ENCODE measurements around the gene PIEZO1. TPM values are rescaled to one million over a fixed set of nuclear protein-coding genes. Genes with fewer than 3 reads are reported as not detected.
A peak's percentile ranks its signal among the peaks of the same experiment; 100 is the strongest.

The PIEZO1 gene
- total and polyA plus RNA-seq, 2 donors (not counting 1 experiment from before 2014, with no cell fraction given): 94.5 to 313 TPM

- peak; percentile 43 to 71 for DNase-seq (ENCODE audit: low read depth in 2 of 2)
- Histone ChIP-seq H3K4me2 (ENCODE audit: extremely low read depth, insufficient read depth, low read length) (no peak overlapping the region), H3K9me3 (ENCODE audit: control insufficient read depth, insufficient read depth, low read depth, low read length) (no peaks in the 10 kb centered on the region), H3K27me3 (ENCODE audit: control insufficient read depth, insufficient read depth, low read length) (no peaks in the 10 kb centered on the region), H3K27ac (ENCODE audit: insufficient read depth, low read length) (no peak overlapping the region), H3K36me3 (ENCODE audit: control insufficient read depth, insufficient read depth, low read length) (peaks cover 37% of the 10 kb centered on the region), H4K20me1 (ENCODE audit: control insufficient read depth, extremely low read depth, insufficient read depth, low read length) (peaks cover 1% of the 10 kb centered on the region), H3K4me1 (ENCODE audit: control insufficient read depth, extremely low read depth, insufficient read depth, low read length) (peaks cover 2% of the 10 kb centered on the region), H3K9ac (ENCODE audit: insufficient read depth, low read length) (no peak overlapping the region), H3K4me3 (replicated peaks in 1 of 4; ENCODE audit: control extremely low read depth in 1 of 4, insufficient read depth in 1 of 4, low read depth in 3 of 4, low read length in 4 of 4) (no peak overlapping the region), H3K79me2 (ENCODE audit: control insufficient read depth, insufficient read depth, low read length) (peaks cover 31% of the 10 kb centered on the region), H2AFZ (ENCODE audit: low read length) (no peak overlapping the region)
- no peak for TF ChIP-seq EZH2 (IDR thresholded peaks at IDR 0.05; ENCODE audit: low read length, missing control alignments)
- TF ChIP-seq CTCF (conservative IDR thresholded peaks at IDR 0.05 in 1 of 2, IDR thresholded peaks at IDR 0.05 in 1 of 2; ENCODE audit: low read depth in 1 of 2, low read length in 2 of 2): peak; percentile 69 to 85
Measured at GRCh38 chr16:88743693-88744576, 41.1 kb downstream of the PIEZO1 start.

DNA sequence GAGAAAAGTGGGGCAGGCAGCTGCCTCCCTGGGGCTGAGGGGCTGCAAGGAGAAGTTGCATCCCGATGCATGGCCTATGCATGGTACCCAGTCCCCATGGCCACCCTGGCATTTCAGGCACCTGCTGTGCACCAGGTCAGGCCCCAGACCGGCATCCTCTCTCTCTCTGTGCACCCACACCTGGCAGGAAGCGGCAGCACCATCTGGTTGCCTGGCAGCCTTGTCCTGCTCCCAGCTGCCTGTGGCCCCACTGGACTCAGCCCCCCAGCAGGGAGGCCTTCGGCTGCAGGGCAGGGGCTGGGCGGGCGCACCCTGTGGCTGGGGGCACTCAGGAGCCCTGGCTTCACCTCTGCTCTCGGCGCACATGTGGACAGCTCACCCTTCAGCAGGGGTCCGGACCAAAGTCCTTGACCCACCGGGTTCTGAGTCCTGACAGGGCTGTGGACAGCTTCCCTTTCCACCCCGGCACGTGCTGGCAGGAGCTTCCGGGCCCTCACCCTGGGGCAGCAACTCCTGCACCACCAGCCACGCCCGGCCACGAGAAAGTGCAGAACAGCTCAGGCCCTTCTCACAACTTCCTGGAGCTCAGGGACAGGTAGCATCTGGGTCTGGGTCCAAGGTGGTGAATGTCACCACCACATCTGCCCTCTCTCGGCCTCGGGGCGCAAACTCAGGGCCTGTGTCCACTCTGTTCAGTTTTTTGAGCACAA lies 42.0 kb downstream of the PIEZO1 start:
- Histone ChIP-seq H3K9ac (ENCODE audit: insufficient read depth, low read length) (no peak overlapping the region), H2AFZ (ENCODE audit: low read length) (no peak overlapping the region), H3K27me3 (ENCODE audit: control insufficient read depth, insufficient read depth, low read length) (no peaks in the 10 kb centered on the region), H3K4me3 (replicated peaks in 1 of 4; ENCODE audit: control extremely low read depth in 1 of 4, insufficient read depth in 1 of 4, low read depth in 3 of 4, low read length in 4 of 4) (no peak overlapping the region), H3K4me2 (ENCODE audit: extremely low read depth, insufficient read depth, low read length) (no peak overlapping the region), H3K4me1 (ENCODE audit: control insufficient read depth, extremely low read depth, insufficient read depth, low read length) (peaks cover 2% of the 10 kb centered on the region), H3K9me3 (ENCODE audit: control insufficient read depth, insufficient read depth, low read depth, low read length) (no peaks in the 10 kb centered on the region), H3K36me3 (ENCODE audit: control insufficient read depth, insufficient read depth, low read length) (peaks cover 35% of the 10 kb centered on the region), H3K27ac (ENCODE audit: insufficient read depth, low read length) (no peak overlapping the region), H4K20me1 (ENCODE audit: control insufficient read depth, extremely low read depth, insufficient read depth, low read length) (peaks cover 1% of the 10 kb centered on the region), H3K79me2 (ENCODE audit: control insufficient read depth, insufficient read depth, low read length) (peaks cover 26% of the 10 kb centered on the region)
- TF ChIP-seq EZH2 (IDR thresholded peaks at IDR 0.05; ENCODE audit: low read length, missing control alignments): no peak
- no peak for TF ChIP-seq CTCF (conservative IDR thresholded peaks at IDR 0.05 in 1 of 2, IDR thresholded peaks at IDR 0.05 in 1 of 2; ENCODE audit: low read depth in 1 of 2, low read length in 2 of 2)
- DNase-seq (ENCODE audit: low read depth in 2 of 2): no peak

DNA sequence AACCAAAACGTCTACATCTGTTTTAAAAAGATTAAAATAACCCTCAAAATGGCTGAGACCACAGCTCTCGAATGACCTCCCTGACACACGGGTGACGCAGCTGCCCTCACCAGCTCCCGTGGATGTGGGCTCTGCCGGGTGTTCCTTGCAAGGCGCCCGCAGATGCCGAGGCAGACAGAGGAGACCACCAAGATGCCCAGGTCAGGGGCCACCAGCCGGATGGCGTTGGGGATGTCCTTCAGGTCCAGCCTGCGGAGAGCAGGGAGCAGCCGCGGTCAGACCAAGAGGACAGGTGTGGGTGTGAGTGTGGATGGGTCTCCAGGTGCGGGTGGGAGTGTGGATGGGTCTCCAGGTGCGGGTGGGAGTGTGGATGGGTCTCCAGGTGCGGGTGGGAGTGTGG lies 43.7 kb downstream of the PIEZO1 start:
- peaks cover 21% of the 10 kb centered on the region for H3K79me2 ChIP-seq (ENCODE audit: control insufficient read depth, insufficient read depth, low read length)
- H3K27ac ChIP-seq (ENCODE audit: insufficient read depth, low read length): no peak overlapping the region
- H3K4me1 ChIP-seq (ENCODE audit: control insufficient read depth, extremely low read depth, insufficient read depth, low read length): peaks cover 2% of the 10 kb centered on the region
- H3K36me3 ChIP-seq (ENCODE audit: control insufficient read depth, insufficient read depth, low read length): peaks cover 36% of the 10 kb centered on the region
- no peak overlapping the region for H2AFZ ChIP-seq (ENCODE audit: low read length)
- peaks cover 1% of the 10 kb centered on the region for H4K20me1 ChIP-seq (ENCODE audit: control insufficient read depth, extremely low read depth, insufficient read depth, low read length)
- DNase-seq (ENCODE audit: low read depth in 2 of 2): no peak
- no peak overlapping the region for H3K4me3 ChIP-seq (replicated peaks in 1 of 4; ENCODE audit: control extremely low read depth in 1 of 4, insufficient read depth in 1 of 4, low read depth in 3 of 4, low read length in 4 of 4)
- H3K9me3 ChIP-seq (ENCODE audit: control insufficient read depth, insufficient read depth, low read depth, low read length): no peaks in the 10 kb centered on the region
- TF ChIP-seq EZH2 (IDR thresholded peaks at IDR 0.05; ENCODE audit: low read length, missing control alignments): no peak
- TF ChIP-seq CTCF (conservative IDR thresholded peaks at IDR 0.05 in 1 of 2, IDR thresholded peaks at IDR 0.05 in 1 of 2; ENCODE audit: low read depth in 1 of 2, low read length in 2 of 2): no peak
- H3K4me2 ChIP-seq (ENCODE audit: extremely low read depth, insufficient read depth, low read length): no peak overlapping the region
- no peak overlapping the region for H3K9ac ChIP-seq (ENCODE audit: insufficient read depth, low read length)
- H3K27me3 ChIP-seq (ENCODE audit: control insufficient read depth, insufficient read depth, low read length): no peaks in the 10 kb centered on the region

All from fibroblast of lung (primary cell).